ENCODE measurements around the gene UBE2E2.

The UBE2E2 gene

GRCh38 chr3:23206366-23206765, 3.2 kb downstream of the UBE2E2 start:
- ATAC-seq (ENCODE audit: insufficient read depth, low read depth) (no peak), DNase-seq (no peak)
- no peak overlapping the region for H3K27ac ChIP-seq (ENCODE audit: low read length)
- H3K36me3 ChIP-seq (ENCODE audit: insufficient read depth, low read length), result no peaks in the 10 kb centered on the region
- no peaks in the 10 kb centered on the region for H4K20me1 ChIP-seq (ENCODE audit: insufficient read depth, low read length)
- peaks cover 39% of the 10 kb centered on the region for H3K27me3 ChIP-seq (ENCODE audit: insufficient read depth, low read length, poor library complexity)
- no peak overlapping the region for H2AFZ ChIP-seq (ENCODE audit: low read depth, low read length)
- H3K9me3 ChIP-seq (ENCODE audit: insufficient read depth, low read length, severe bottlenecking), result no peaks in the 10 kb centered on the region
- TF ChIP-seq CTCF (IDR thresholded peaks at IDR 0.05; ENCODE audit: borderline replicate concordance, extremely low read depth, low read length, poor library complexity, severe bottlenecking) (no peak), EZH2 (IDR thresholded peaks at IDR 0.05; ENCODE audit: borderline replicate concordance, low read depth, low read length, severe bottlenecking) (no peak)
- H3K4me3 ChIP-seq (ENCODE audit: low read depth in 1 of 2, low read length in 2 of 2), result no peak overlapping the region
- no peak overlapping the region for H3K9ac ChIP-seq (ENCODE audit: low read depth, low read length)
- H3K4me2 ChIP-seq (ENCODE audit: insufficient read depth, low read length), result no peak overlapping the region
- peaks cover 14% of the 10 kb centered on the region for H3K4me1 ChIP-seq (ENCODE audit: insufficient read depth, low read length)
- no peaks in the 10 kb centered on the region for H3K79me2 ChIP-seq (ENCODE audit: insufficient read depth, low read length)

- no peaks in the 10 kb centered on the region for H3K9me3 ChIP-seq (ENCODE audit: insufficient read depth, low read length, severe bottlenecking)
- H2AFZ ChIP-seq (ENCODE audit: low read depth, low read length), result no peak overlapping the region
- TF ChIP-seq CTCF (IDR thresholded peaks at IDR 0.05; ENCODE audit: borderline replicate concordance, extremely low read depth, low read length, poor library complexity, severe bottlenecking) (no peak), EZH2 (IDR thresholded peaks at IDR 0.05; ENCODE audit: borderline replicate concordance, low read depth, low read length, severe bottlenecking) (no peak)
- H3K4me1 ChIP-seq (ENCODE audit: insufficient read depth, low read length), result no peaks in the 10 kb centered on the region; the same call in 1 of the 2 replicates
- H3K27ac ChIP-seq (ENCODE audit: low read length), result no peak overlapping the region
- no peaks in the 10 kb centered on the region for H3K79me2 ChIP-seq (ENCODE audit: insufficient read depth, low read length)
- peaks cover 14% of the 10 kb centered on the region for H3K27me3 ChIP-seq (ENCODE audit: insufficient read depth, low read length, poor library complexity)
- H3K36me3 ChIP-seq (ENCODE audit: insufficient read depth, low read length), result no peaks in the 10 kb centered on the region
- no peak for ATAC-seq (ENCODE audit: insufficient read depth, low read depth)
- no peak overlapping the region for H3K4me3 ChIP-seq (ENCODE audit: low read depth in 1 of 2, low read length in 2 of 2)
- no peak overlapping the region for H3K9ac ChIP-seq (ENCODE audit: low read depth, low read length)
- no peak for DNase-seq
- H4K20me1 ChIP-seq (ENCODE audit: insufficient read depth, low read length), result no peaks in the 10 kb centered on the region
- H3K4me2 ChIP-seq (ENCODE audit: insufficient read depth, low read length), result no peak overlapping the region
Measured at GRCh38 chr3:23209103-23209502, 6.0 kb downstream of the UBE2E2 start.

GRCh38 chr3:23209747-23210487, 6.8 kb downstream of the UBE2E2 start:
- Histone ChIP-seq H3K4me3 (ENCODE audit: low read depth in 1 of 2, low read length in 2 of 2) (no peak overlapping the region), H3K79me2 (ENCODE audit: insufficient read depth, low read length) (no peaks in the 10 kb centered on the region)

More at GRCh38 chr3:23209747-23210487, 6.8 kb downstream of the UBE2E2 start:
- TF ChIP-seq CTCF (IDR thresholded peaks at IDR 0.05; ENCODE audit: borderline replicate concordance, extremely low read depth, low read length, poor library complexity, severe bottlenecking) (no peak), EZH2 (IDR thresholded peaks at IDR 0.05; ENCODE audit: borderline replicate concordance, low read depth, low read length, severe bottlenecking) (no peak)
- no peaks in the 10 kb centered on the region for H3K36me3 ChIP-seq (ENCODE audit: insufficient read depth, low read length)
- no peak overlapping the region for H3K9ac ChIP-seq (ENCODE audit: low read depth, low read length)
- ATAC-seq (ENCODE audit: insufficient read depth, low read depth) (no peak), DNase-seq (no peak)
- H3K27me3 ChIP-seq (ENCODE audit: insufficient read depth, low read length, poor library complexity), result peaks cover 6% of the 10 kb centered on the region
- no peaks in the 10 kb centered on the region for H4K20me1 ChIP-seq (ENCODE audit: insufficient read depth, low read length)
- no peak overlapping the region for H3K27ac ChIP-seq (ENCODE audit: low read length)
- H3K9me3 ChIP-seq (ENCODE audit: insufficient read depth, low read length, severe bottlenecking), result no peaks in the 10 kb centered on the region
- no peak overlapping the region for H3K4me2 ChIP-seq (ENCODE audit: insufficient read depth, low read length)
- H2AFZ ChIP-seq (ENCODE audit: low read depth, low read length), result no peak overlapping the region
- no peaks in the 10 kb centered on the region for H3K4me1 ChIP-seq (ENCODE audit: insufficient read depth, low read length)
